ENCODE results near the gene ATF1. TPM values are rescaled to one million over a fixed set of nuclear protein-coding genes. Genes with fewer than 3 reads are reported as not detected.

The ATF1 gene
- total RNA-seq (2022; extraction: Qiagen RNA extraction; ENCODE audit: low read depth): 38.9 to 52.9 TPM (median 44.3 TPM) in 5 replicates

DNA sequence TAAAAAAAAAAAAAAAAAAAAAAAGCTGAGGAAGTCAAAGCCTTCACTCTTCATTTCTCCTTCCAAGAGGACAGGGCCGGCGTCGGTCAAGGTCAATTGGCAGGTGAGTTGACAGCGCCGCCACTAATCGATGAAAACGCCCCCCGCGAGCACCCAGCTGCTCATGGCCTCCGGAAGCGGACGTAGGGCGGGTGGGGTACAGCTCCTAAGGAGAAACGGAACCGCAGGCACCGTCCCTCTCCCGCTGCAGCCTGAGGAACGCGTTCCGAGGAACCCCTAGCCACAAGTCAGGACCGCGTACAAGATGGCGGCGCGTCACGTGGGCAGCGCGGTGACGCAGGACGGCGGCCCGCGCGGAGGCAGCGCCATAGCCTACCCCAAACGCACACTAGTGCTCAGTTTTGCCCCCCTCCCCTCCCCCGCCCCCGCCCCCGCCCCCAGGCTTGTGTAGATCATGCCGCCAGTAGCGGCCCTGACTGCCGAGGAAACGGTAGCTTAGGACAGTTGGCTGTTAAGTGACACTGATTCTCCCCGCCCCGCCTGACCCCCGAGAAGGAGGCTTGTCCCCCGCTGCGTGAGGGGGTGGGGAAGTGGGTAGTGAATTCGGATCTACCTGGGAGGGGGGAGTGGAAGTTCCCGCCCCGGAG, at the start of gene ATF1:
Gene ATF1 (plus strand): TSS at position 463 of the 647 bp plus-strand sequence. CDS start 16,045 bp downstream, outside the sequence.

GRCh38 chr12:50842637-50843493, 79.0 kb downstream of the ATF1 start, which contains the start of gene TMPRSS12:
Gene TMPRSS12, plus strand, starts transcription at chr12:50842926. Its CDS starts 39 bp downstream, at chr12:50842965.

Other genes with a start within 250 kb of the ATF1 start
- gene TMPRSS12, start 78.8 kb downstream of the ATF1 start, total RNA-seq (2022; extraction: Qiagen RNA extraction; ENCODE audit: low read depth): not detected in 5 replicates
- gene HIGD1C, start 188.4 kb downstream of the ATF1 start, total RNA-seq (2022; extraction: Qiagen RNA extraction; ENCODE audit: low read depth): not detected in 5 replicates

All from A549 treated with ZK216348 at 1 μM for 4 hours (cell line).